ENCODE results near the gene RELCH. TPM values are rescaled to one million over a fixed set of nuclear protein-coding genes. Genes with fewer than 3 reads are reported as not detected.
A peak's percentile ranks its signal among the peaks of the same experiment; 100 is the strongest.
"Not testable (repeated sequence)": the region's sequence is repeated elsewhere in the genome, so short reads cannot be mapped to it uniquely, and the experiment has no call there.

Gene RELCH
- total RNA-seq: 19.5 and 36.8 TPM in 2 replicates

- DNase-seq (ENCODE audit: low read depth, low spot score): peak; percentile 95
Measured at GRCh38 chr18:62186774-62187542, at the start of gene RELCH, which contains the start of gene PIGN. Gene RELCH (plus strand): TSS chr18:62187255. CDS start chr18:62187506, 251 bp downstream. Gene PIGN (minus strand): TSS chr18:62187056. CDS start chr18:62161353, 25,703 bp downstream.

- no peak for DNase-seq (ENCODE audit: low read depth, low spot score)
Measured at GRCh38 chr18:62138461-62139235, 48.4 kb upstream of the RELCH start.

- DNase-seq (ENCODE audit: low read depth, low spot score): no peak
Measured at GRCh38 chr18:62140259-62140658, 46.8 kb upstream of the RELCH start.

GRCh38 chr18:62144338-62144737 lies 42.7 kb upstream of the RELCH start:
- no peak for DNase-seq (ENCODE audit: low read depth, low spot score)

- DNase-seq (ENCODE audit: low read depth, low spot score): no peak
Measured at GRCh38 chr18:62151068-62151771, 35.8 kb upstream of the RELCH start.

- no peak for DNase-seq (ENCODE audit: low read depth, low spot score)
Measured at GRCh38 chr18:62152844-62153243, 34.2 kb upstream of the RELCH start.

GRCh38 chr18:62157843-62158242 lies 29.2 kb upstream of the RELCH start:
- DNase-seq (ENCODE audit: low read depth, low spot score): no peak

- DNase-seq (ENCODE audit: low read depth, low spot score): no peak
Measured at GRCh38 chr18:62164310-62164709, 22.7 kb upstream of the RELCH start.

GRCh38 chr18:62164855-62165487 lies 22.1 kb upstream of the RELCH start:
- no peak for DNase-seq (ENCODE audit: low read depth, low spot score)

GRCh38 chr18:62165583-62165982 lies 21.5 kb upstream of the RELCH start:
- DNase-seq (ENCODE audit: low read depth, low spot score): no peak

GRCh38 chr18:62166524-62166923 lies 20.5 kb upstream of the RELCH start:
- not testable (repeated sequence) for DNase-seq (ENCODE audit: low read depth, low spot score)

GRCh38 chr18:62170857-62171256 lies 16.2 kb upstream of the RELCH start:
- no peak for DNase-seq (ENCODE audit: low read depth, low spot score)

- no peak for DNase-seq (ENCODE audit: low read depth, low spot score)
Measured at GRCh38 chr18:62172298-62172697, 14.8 kb upstream of the RELCH start.

GRCh38 chr18:62175521-62175920 lies 11.5 kb upstream of the RELCH start:
- no peak for DNase-seq (ENCODE audit: low read depth, low spot score)

- no peak for DNase-seq (ENCODE audit: low read depth, low spot score)
Measured at GRCh38 chr18:62177271-62177670, 9.8 kb upstream of the RELCH start.

- DNase-seq (ENCODE audit: low read depth, low spot score): no peak
Measured at GRCh38 chr18:62179213-62179612, 7.8 kb upstream of the RELCH start.

GRCh38 chr18:62182220-62182619 lies 4.8 kb upstream of the RELCH start:
- no peak for DNase-seq (ENCODE audit: low read depth, low spot score)

GRCh38 chr18:62183578-62184195 lies 3.4 kb upstream of the RELCH start:
- DNase-seq (ENCODE audit: low read depth, low spot score): peak; percentile 29

GRCh38 chr18:62186499-62186773 lies 619 bp upstream of the RELCH start:
- no peak for DNase-seq (ENCODE audit: low read depth, low spot score)

GRCh38 chr18:62187543-62188510 lies 772 bp downstream of the RELCH start:
- DNase-seq (ENCODE audit: low read depth, low spot score): no peak
